HG03139 (cell line): Measurements from ENCODE around the gene CACNA2D1.
"Not testable (repeated sequence)": the region's sequence is repeated elsewhere in the genome, so short reads cannot be mapped to it uniquely, and the experiment has no call there.

Experiments
- ATAC-seq: cut with Tn5 transposase; IDR thresholded peaks from one replicate; pipeline ENCODE4 v1.9.1; 2021; ENCODE audit not compliant: unreplicated experiment

The CACNA2D1 gene

GRCh38 chr7:82173400-82174021, 270.1 kb downstream of the CACNA2D1 start:
- no peak for ATAC-seq

DNA sequence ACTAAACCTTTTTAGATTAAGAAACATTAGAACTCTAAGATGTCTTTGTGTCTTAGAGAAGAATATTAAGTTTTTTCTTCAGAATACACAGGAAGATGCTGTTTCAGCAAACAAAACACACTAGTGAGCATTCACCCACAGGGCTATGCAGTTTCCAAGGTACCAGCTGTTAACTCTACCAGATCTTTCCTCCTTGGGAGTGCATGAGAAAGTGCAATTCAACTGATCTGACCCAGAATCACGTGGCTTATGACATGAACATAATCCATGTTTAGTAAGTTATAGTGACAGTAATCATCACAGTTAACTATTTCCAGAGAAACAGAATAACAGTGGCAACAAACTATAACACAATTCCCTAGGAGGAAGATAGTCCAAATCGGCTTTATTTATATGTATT, 270.7 kb downstream of the CACNA2D1 start:
- ATAC-seq, result no peak

DNA sequence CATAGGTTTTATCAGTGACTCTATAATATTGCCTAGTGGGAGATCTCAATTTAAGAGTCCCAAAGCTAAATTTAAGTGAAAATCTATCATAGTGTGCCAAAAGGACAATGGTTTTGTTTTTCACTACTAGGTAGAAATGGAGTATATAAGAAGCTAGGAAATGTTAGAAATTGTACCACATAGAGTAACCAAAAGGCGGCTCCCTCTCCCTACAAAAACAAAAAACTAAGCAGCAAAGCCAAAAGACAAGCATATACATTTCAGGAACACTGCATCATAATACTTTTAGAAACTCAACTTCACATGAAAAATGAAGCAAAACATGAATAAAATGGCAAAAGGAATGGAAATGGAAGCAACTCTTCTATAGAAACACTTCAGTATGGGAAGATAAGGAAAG, 271.6 kb downstream of the CACNA2D1 start:
- ATAC-seq, result no peak

- no peak for ATAC-seq
Measured at GRCh38 chr7:82167558-82168314, 275.8 kb downstream of the CACNA2D1 start.

DNA sequence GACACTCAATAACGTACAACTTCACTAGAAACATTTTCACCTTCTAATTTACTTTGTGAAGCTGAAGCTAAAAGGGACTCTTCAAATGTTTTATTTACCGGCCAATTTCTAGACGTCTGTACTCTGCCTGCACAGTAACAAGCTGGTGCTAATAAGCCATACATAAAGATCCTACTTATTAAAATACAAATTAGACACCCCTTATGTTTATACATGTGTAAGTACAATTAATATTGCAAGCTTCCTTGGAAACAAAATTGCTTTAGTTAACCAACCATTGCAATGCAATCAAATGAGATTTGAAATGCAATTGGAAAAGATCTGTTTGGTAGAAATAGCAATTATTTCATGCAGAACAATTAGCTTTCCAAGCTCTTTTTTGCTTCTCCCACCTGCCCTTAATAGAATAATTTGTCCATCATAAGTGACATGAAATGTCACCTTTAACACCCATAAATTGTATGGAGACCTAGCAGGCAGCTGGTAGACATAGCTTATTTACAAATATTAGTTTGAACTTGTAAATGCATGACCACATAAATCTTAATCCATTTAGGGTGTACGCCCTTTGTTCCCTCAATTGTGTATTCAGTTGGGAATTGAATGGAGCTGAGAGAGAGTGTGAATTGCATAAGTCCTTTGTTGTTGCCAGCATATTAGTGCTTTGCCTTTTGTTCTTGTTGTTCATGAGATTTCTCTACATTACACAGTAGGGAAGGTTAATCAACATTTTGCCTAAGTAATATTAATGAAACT, 277.1 kb downstream of the CACNA2D1 start:
- no peak for ATAC-seq

GRCh38 chr7:82164813-82165212, 278.8 kb downstream of the CACNA2D1 start:
- no peak for ATAC-seq

DNA sequence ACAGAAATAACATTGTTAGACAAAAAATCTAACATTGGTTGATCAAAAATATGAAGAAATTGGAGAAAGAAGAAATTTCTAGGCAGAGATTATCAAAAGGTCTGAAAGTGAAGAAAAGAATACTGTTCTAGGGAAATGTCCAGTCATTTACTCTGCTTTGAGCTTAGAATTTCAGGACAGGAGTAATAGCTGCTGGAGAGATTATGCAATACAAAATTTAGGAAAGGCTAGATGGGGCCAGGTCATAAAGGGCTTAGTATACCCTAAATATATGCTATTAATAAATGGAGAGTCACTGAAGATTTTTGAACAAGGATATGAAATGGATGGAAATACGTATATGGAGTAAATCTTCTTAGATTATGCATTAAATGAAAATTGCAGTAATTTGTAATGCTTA, 279.2 kb downstream of the CACNA2D1 start:
- no peak for ATAC-seq

DNA sequence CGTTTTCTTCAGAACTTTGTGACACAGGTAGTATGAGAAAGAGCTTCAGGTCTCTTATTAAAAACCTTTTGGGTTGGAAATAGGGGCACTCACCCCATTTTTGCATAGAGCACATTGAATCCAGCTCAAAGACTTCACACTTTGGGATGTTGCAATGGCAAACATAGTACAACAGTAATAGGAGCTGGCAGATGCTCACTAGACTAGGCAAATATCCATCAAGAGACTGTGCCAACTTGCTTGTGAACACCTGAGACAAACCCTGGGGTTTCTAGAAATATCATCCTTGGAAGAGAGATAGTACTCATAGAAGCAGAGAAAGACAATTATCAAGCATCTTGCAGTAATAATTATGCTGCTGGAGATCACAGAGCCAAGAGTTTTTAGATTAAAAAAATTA, 280.0 kb downstream of the CACNA2D1 start:
- ATAC-seq, result no peak

GRCh38 chr7:82162289-82162688, 281.3 kb downstream of the CACNA2D1 start:
- no peak for ATAC-seq

DNA sequence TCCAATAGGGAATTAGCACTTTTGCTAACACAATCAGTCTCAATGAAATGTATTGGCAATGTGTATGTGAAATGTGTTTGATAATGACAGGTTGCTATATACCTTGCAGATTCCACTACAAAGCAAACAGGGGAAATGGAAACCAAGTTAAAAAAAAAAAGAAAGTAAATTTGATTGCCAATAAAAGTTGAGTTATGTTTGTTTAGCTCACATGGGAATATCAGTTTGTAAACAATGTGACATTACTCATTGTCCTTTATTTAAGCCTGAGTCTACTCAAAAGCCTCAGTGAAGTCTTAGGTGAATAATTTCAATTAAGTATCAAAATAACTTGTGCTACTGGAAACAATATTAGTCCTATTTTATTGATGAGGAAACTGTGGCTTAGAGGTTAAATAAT, 285.2 kb downstream of the CACNA2D1 start:
- ATAC-seq, result no peak

- no peak for ATAC-seq
Measured at GRCh38 chr7:82156893-82157292, 286.7 kb downstream of the CACNA2D1 start.

DNA sequence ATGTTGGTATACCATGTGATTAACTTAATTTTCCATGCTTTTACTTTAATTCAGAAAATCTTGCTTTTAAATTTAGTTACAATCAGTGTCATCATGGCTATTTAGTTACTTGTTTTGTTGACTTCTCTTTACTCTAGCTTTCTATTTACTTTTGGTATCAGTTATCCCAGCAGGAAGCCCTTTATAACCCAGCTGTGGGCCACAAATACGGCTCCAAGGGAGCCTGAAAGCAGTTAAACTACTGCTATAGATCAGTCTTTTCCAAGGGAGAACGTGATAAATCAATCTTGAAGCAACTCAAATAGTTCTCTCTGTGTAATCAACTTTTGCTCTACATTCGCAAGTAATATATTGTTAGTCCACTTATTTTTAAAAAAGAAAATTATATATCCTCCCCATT, 287.4 kb downstream of the CACNA2D1 start:
- ATAC-seq, result no peak

- ATAC-seq, result no peak
Measured at GRCh38 chr7:82154728-82155127, 288.8 kb downstream of the CACNA2D1 start.

DNA sequence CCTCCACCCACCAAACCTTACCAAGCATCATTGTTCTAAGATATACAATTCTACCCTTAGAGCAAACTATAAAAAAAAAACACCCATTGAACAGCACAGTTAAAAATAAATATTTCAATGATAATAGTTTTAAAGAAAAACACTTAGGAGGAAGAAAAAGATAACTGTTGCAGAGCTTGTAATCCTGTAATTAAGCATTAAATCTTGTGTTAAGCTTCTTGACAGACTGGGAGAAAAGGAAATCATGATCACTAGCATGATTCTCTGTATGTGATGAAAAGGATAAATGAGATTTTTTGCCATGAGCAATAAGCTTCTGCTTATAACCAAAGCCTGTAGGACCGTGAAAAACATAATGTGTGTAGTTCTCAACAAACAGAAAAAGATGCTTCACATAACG, 289.8 kb downstream of the CACNA2D1 start:
- ATAC-seq, result no peak

DNA sequence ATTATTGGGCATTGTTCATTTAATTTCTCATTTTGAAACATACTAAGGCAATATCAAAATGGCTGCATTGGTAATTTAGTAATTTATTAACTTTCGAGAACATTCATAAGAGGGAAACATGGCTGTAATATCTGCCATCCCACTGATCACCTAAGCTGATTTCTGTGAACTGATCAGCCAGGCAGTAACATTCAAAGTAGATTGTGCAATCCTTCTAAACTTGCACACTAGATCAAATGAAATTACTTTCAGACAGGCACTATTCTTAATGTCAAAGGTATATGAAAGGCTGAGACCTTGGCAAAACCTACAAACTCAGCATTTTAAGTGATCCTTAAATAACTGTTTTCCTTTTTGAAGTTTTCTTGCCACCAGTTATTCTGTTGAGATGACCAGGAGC, 290.7 kb downstream of the CACNA2D1 start:
- no peak for ATAC-seq

DNA sequence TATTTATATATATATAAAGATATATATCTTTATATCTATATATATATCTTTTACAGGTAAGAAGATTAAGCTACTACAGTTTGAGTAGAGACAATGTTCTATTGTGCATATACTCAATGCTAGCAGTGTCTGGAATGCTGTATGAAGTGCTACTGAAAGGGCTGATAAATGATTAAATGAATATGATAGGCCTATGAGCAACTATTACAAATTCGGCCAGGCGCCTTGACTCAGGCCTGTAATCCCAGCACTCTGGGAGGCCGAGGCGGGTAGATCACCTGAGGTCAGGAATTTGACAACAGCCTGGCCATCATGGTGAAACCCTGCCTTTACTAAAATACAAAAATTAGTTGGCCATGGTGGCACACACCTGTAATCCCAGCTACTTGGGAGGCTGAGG, 297.1 kb downstream of the CACNA2D1 start:
- no peak for ATAC-seq

- no peak for ATAC-seq
Measured at GRCh38 chr7:82142263-82142864, 301.2 kb downstream of the CACNA2D1 start.

- no peak for ATAC-seq
Measured at GRCh38 chr7:82141427-82141826, 302.1 kb downstream of the CACNA2D1 start.

DNA sequence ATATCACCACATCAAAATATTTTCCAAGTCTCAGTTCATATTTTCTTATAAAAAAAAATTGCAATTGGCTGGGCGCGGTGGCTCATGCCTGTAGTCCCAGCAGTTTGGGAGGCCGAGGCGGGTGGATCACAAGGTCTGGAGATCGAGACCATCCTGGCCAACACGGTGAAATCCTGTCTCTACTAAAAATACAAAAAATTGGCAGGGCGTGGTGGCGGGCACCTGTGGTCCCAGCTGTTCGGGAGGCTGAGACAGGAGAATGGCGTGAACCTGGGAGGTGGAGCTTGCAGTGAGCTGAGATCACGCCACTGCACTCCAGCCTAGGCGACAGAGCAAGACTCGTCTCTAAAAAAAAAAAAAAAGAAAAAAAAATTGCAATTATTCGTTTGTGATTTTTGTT, 303.0 kb downstream of the CACNA2D1 start:
- ATAC-seq, result not testable (repeated sequence)

DNA sequence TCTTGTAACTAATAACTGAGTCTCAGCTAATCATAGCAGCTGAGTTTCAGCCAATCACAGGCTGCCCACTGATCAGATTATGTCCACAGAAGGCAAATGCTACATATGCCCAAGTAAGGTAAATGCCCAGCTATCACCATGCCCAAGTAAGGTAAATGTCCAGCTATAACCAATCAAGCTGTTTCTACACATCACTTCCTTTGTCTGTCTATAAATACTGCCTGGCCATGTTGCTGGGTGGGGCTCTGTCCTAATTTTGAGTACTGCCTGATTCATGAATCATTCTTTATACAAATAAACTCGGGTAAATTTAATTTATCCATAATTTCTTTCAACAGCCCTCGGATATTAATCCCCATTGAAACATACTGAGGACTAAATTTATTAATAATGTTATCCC, 312.4 kb downstream of the CACNA2D1 start:
- no peak for ATAC-seq

GRCh38 chr7:82129091-82129490, 314.5 kb downstream of the CACNA2D1 start:
- no peak for ATAC-seq

- ATAC-seq, result no peak
Measured at GRCh38 chr7:82128546-82128945, 315.0 kb downstream of the CACNA2D1 start.
